ENCODE measurements around the gene KIAA1755.
A peak's percentile ranks its signal among the peaks of the same experiment; 100 is the strongest.
"Not testable (repeated sequence)": the region's sequence is repeated elsewhere in the genome, so short reads cannot be mapped to it uniquely, and the experiment has no call there.

KIAA1755 gene

GRCh38 chr20:38290829-38291814 lies 30.6 kb upstream of the KIAA1755 start:
- Histone ChIP-seq H3K4me3 (ENCODE audit: low read length) (no peak overlapping the region), H3K9me3 (ENCODE audit: insufficient read depth, low read length) (no peaks in the 10 kb centered on the region), H3K79me2 (ENCODE audit: low read length) (no peaks in the 10 kb centered on the region), H3K27ac (ENCODE audit: low read length) (no peak overlapping the region), H2AFZ (ENCODE audit: low read depth, low read length) (no peak overlapping the region), H3K4me2 (ENCODE audit: low read length) (no peak overlapping the region), H4K20me1 (ENCODE audit: insufficient read depth, low read length) (no peaks in the 10 kb centered on the region), H3K9ac (ENCODE audit: low read length) (no peak overlapping the region), H3K27me3 (ENCODE audit: low read depth, low read length) (peaks cover 17% of the 10 kb centered on the region), H3K36me3 (replicated peaks; ENCODE audit: low read depth, low read length) (no peaks in the 10 kb centered on the region), H3K4me1 (ENCODE audit: low read length) (no peaks in the 10 kb centered on the region)
- peak; percentile 52 for TF ChIP-seq CTCF (IDR thresholded peaks at IDR 0.05; ENCODE audit: low read depth, low read length)
- TF ChIP-seq EZH2phosphoT487 (IDR thresholded peaks at IDR 0.05; ENCODE audit: low read depth) = no peak

GRCh38 chr20:38286586-38287531 lies 26.3 kb upstream of the KIAA1755 start:
- Histone ChIP-seq H3K36me3 (replicated peaks; ENCODE audit: low read depth, low read length) (no peaks in the 10 kb centered on the region), H4K20me1 (ENCODE audit: insufficient read depth, low read length) (no peaks in the 10 kb centered on the region), H2AFZ (ENCODE audit: low read depth, low read length) (no peak overlapping the region), H3K9me3 (ENCODE audit: insufficient read depth, low read length) (no peaks in the 10 kb centered on the region), H3K27ac (ENCODE audit: low read length) (no peak overlapping the region), H3K4me2 (ENCODE audit: low read length) (no peak overlapping the region), H3K79me2 (ENCODE audit: low read length) (no peaks in the 10 kb centered on the region), H3K27me3 (ENCODE audit: low read depth, low read length) (peaks cover 11% of the 10 kb centered on the region), H3K4me1 (ENCODE audit: low read length) (no peaks in the 10 kb centered on the region), H3K9ac (ENCODE audit: low read length) (no peak overlapping the region), H3K4me3 (ENCODE audit: low read length) (no peak overlapping the region)
- TF ChIP-seq CTCF (IDR thresholded peaks at IDR 0.05; ENCODE audit: low read depth, low read length) (no peak), EZH2phosphoT487 (IDR thresholded peaks at IDR 0.05; ENCODE audit: low read depth) (no peak)

- Histone ChIP-seq H3K27ac (ENCODE audit: low read length) (no peak overlapping the region), H3K27me3 (ENCODE audit: low read depth, low read length) (0 out of 2 replicates have a peak, but pooled peaks cover 3% of the 10 kb centered on the region), H3K79me2 (ENCODE audit: low read length) (no peaks in the 10 kb centered on the region), H3K9me3 (ENCODE audit: insufficient read depth, low read length) (no peaks in the 10 kb centered on the region), H3K9ac (ENCODE audit: low read length) (no peak overlapping the region), H3K4me1 (ENCODE audit: low read length) (no peaks in the 10 kb centered on the region), H3K36me3 (replicated peaks; ENCODE audit: low read depth, low read length) (no peaks in the 10 kb centered on the region), H2AFZ (ENCODE audit: low read depth, low read length) (no peak overlapping the region), H4K20me1 (ENCODE audit: insufficient read depth, low read length) (no peaks in the 10 kb centered on the region), H3K4me3 (ENCODE audit: low read length) (no peak overlapping the region), H3K4me2 (ENCODE audit: low read length) (no peak overlapping the region)
- TF ChIP-seq CTCF (IDR thresholded peaks at IDR 0.05; ENCODE audit: low read depth, low read length) = no peak
- TF ChIP-seq EZH2phosphoT487 (IDR thresholded peaks at IDR 0.05; ENCODE audit: low read depth) = no peak
These were observed 24.4 kb upstream of the KIAA1755 start for GRCh38 chr20:38284893-38285444.

GRCh38 chr20:38284066-38284650 lies 23.6 kb upstream of the KIAA1755 start:
- not testable (repeated sequence) for H2AFZ ChIP-seq (ENCODE audit: low read depth, low read length); H3K4me2 ChIP-seq (ENCODE audit: low read length); H3K79me2 ChIP-seq (ENCODE audit: low read length); H3K4me1 ChIP-seq (ENCODE audit: low read length); H3K4me3 ChIP-seq (ENCODE audit: low read length); H3K9ac ChIP-seq (ENCODE audit: low read length); H3K36me3 ChIP-seq (replicated peaks; ENCODE audit: low read depth, low read length); H3K27ac ChIP-seq (ENCODE audit: low read length); H4K20me1 ChIP-seq (ENCODE audit: insufficient read depth, low read length); H3K27me3 ChIP-seq (ENCODE audit: low read depth, low read length); H3K9me3 ChIP-seq (ENCODE audit: insufficient read depth, low read length)
